Panc1 (cell line): Measurements from ENCODE around the gene KLHL24. TPM values are rescaled to one million over a fixed set of nuclear protein-coding genes. Genes with fewer than 3 reads are reported as not detected.

Source experiments
- ATAC-seq: fragments of 200-7000 bp; cut with Tn5 transposase; 2 replicates; pipeline ENCODE4 v1.9.1; 2020; ENCODE audit warnings: mild to moderate bottlenecking, moderate library complexity
- BruUV-seq: library from RNA; stranded (reverse); fragments of 400-500 nt; replicated peaks from 2 replicates; lab custom pipeline; 2021; lab: Mats Ljungman, UMichigan
- CTCF ChIA-PET: fragments of 300-600 bp; sonication (Branson Sonifier 250); formaldehyde crosslinking; loops from one replicate; lab custom pipeline; 2022; ENCODE audit warnings: antibody characterized with exemption; lab: Charles Lee
- POLR2A ChIA-PET: fragments of 300-600 bp; sonication (Branson Sonifier 250); formaldehyde crosslinking; loops from one replicate; lab custom pipeline; 2022; ENCODE audit warnings: antibody characterized with exemption; lab: Charles Lee
- DNase-seq: peaks from one replicate; pipeline ENCODE4 v3.0.0-alpha.2; 2010; ENCODE audit warnings: low read depth, low spot score
- H3K27ac ChIP-seq: 2 replicates; pipeline ENCODE4 v1.5.1; 2011; ENCODE audit warnings: mild to moderate bottlenecking, low read length, inconsistent platforms
- H3K27me3 ChIP-seq: fragments of 200-500 bp; sonication (Bioruptor generic); 2 replicates; pipeline ENCODE4 v1.6.0; 2014; ENCODE audit warnings: low read length, inconsistent platforms; ENCODE audit not compliant: control insufficient read depth, insufficient read depth
- H3K36me3 ChIP-seq: fragments of 200-500 bp; sonication (Bioruptor generic); 2 replicates; pipeline ENCODE4 v1.5.1; 2014; ENCODE audit warnings: inconsistent platforms, mild to moderate bottlenecking, low read length, moderate library complexity; ENCODE audit not compliant: control insufficient read depth, insufficient read depth
- H3K4me1 ChIP-seq: 2 replicates; pipeline ENCODE4 v1.5.1; 2011; ENCODE audit warnings: inconsistent platforms, mild to moderate bottlenecking, low read length, moderate library complexity; ENCODE audit not compliant: control insufficient read depth, insufficient read depth
- H3K4me3 ChIP-seq, 2 experiments: 2 replicates each; pipeline ENCODE4 v1.5.1; 2011 to 2012; ENCODE audit warnings: low read depth in 2 of 2, low read length in 2 of 2, mild to moderate bottlenecking in 2 of 2, inconsistent platforms in 1 of 2, moderate library complexity in 1 of 2
- H3K9me3 ChIP-seq: fragments of 200-500 bp; sonication (Bioruptor generic); 2 replicates; pipeline ENCODE4 v1.5.1; 2014; ENCODE audit warnings: low read depth, mild to moderate bottlenecking, inconsistent platforms, low read length, moderate library complexity; ENCODE audit not compliant: control insufficient read depth, insufficient read depth
- POLR2AphosphoS5 ChIP-seq: IDR thresholded peaks from 2 replicates; pipeline ENCODE4 v1.6.1; 2012; ENCODE audit warnings: mild to moderate bottlenecking, low read depth, low read length, moderate library complexity
- SIN3A ChIP-seq: IDR thresholded peaks from 2 replicates; pipeline ENCODE4 v1.6.1; 2012; ENCODE audit warnings: low read depth, mild to moderate bottlenecking, low read length, moderate library complexity, borderline replicate concordance; ENCODE audit not compliant: insufficient read depth
- TCF7L2 ChIP-seq: IDR thresholded peaks from 2 replicates; pipeline ENCODE4 v1.6.1; 2011; ENCODE audit warnings: mild to moderate bottlenecking, low read depth, low read length, inconsistent platforms
- in situ Hi-C: cut with HindIII; loops from 2 replicates; pipeline ENCODE4 v1.10.0; 2016; ENCODE audit warnings: low sequenced_read_pairs, low pct_unique_long_range_greater_than_20kb
- intact Hi-C: fragments of 100-400 bp; cut with micrococcal nuclease; formaldehyde crosslinking; loops from one replicate; pipeline ENCODE4 v1.10.0; 2022; ENCODE audit not compliant: unreplicated experiment
- total RNA-seq: library from RNA; stranded (reverse); gene quantifications from one replicate; pipeline ENCODE4 v1.2.1, GENCODE V29; 2021; ENCODE audit not compliant: unreplicated experiment
- TF ChIP-seq, protein P1 (sequence below), 2 experiments: IDR thresholded peaks; 2 replicates each; pipeline ENCODE4 v1.6.1; 2011 to 2012; ENCODE audit warnings: low read depth in 2 of 2, control low read depth in 1 of 2, low read length in 1 of 2, mild to moderate bottlenecking in 1 of 2, moderate library complexity in 1 of 2; ENCODE audit not compliant: insufficient read depth in 1 of 2
- TF ChIP-seq, protein P2 (sequence below): fragments of 450-650 bp; IDR thresholded peaks from 2 replicates; pipeline ENCODE4 v1.5.1; 2017; ENCODE audit warnings: mild to moderate bottlenecking

KLHL24 gene
- total RNA-seq, 1 experiment from 2014 or later, result 42.0 TPM

DNA sequence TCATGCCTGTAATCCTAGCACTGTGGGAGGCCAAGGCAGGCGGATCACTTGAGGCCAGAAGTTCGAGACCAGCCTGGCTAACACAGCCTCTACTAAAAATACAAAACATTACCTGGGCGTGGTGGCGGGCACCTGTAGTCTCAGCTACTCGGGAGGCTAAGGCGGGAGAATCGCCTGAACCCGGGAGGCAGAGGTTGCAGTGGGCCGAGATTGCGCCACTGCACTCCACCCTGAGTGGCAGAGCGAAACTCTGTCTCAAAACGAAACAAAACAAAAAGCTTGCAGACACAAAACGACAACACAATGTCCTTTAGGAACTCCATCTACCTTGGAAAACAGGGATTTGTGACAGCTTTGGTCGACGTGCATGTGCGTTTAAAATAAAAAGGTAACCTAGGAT lies 716 bp upstream of the KLHL24 start:
- H3K27ac ChIP-seq, result peak overlapping the region; percentile 82
- H3K9me3 ChIP-seq, result no peaks in the 10 kb centered on the region
- ATAC-seq (no peak), DNase-seq (no peak)
- TF ChIP-seq, protein P1, sequence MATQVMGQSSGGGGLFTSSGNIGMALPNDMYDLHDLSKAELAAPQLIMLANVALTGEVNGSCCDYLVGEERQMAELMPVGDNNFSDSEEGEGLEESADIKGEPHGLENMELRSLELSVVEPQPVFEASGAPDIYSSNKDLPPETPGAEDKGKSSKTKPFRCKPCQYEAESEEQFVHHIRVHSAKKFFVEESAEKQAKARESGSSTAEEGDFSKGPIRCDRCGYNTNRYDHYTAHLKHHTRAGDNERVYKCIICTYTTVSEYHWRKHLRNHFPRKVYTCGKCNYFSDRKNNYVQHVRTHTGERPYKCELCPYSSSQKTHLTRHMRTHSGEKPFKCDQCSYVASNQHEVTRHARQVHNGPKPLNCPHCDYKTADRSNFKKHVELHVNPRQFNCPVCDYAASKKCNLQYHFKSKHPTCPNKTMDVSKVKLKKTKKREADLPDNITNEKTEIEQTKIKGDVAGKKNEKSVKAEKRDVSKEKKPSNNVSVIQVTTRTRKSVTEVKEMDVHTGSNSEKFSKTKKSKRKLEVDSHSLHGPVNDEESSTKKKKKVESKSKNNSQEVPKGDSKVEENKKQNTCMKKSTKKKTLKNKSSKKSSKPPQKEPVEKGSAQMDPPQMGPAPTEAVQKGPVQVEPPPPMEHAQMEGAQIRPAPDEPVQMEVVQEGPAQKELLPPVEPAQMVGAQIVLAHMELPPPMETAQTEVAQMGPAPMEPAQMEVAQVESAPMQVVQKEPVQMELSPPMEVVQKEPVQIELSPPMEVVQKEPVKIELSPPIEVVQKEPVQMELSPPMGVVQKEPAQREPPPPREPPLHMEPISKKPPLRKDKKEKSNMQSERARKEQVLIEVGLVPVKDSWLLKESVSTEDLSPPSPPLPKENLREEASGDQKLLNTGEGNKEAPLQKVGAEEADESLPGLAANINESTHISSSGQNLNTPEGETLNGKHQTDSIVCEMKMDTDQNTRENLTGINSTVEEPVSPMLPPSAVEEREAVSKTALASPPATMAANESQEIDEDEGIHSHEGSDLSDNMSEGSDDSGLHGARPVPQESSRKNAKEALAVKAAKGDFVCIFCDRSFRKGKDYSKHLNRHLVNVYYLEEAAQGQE (IDR thresholded peaks at IDR 0.05; ENCODE audit: insufficient read depth in 1 of 2, low read depth in 2 of 2, low read length in 1 of 2), result no peak
- TF ChIP-seq TCF7L2, result no peak
- TF ChIP-seq POLR2AphosphoS5, result no peak
- peaks cover 16% of the 10 kb centered on the region for H3K4me1 ChIP-seq
- H3K27me3 ChIP-seq, result no peaks in the 10 kb centered on the region
- CTCF ChIA-PET, result interaction anchor here (1.1 kb wide), 1 partner anchor 12 kb away, joined by 3 read pairs; no protein-coding TSS in a partner anchor
- BruUV-seq, result no TSS peak
- POLR2A ChIA-PET, result interaction anchor here (0.7 kb wide), 2 partner anchors 74 to 372 kb away, joined by 4 to 5 read pairs; no protein-coding TSS in a partner anchor
- H3K4me3 ChIP-seq, result peak overlapping the region; percentile 74 to 87
- no peaks in the 10 kb centered on the region for H3K36me3 ChIP-seq
- in situ Hi-C loops, result no loop called here
- intact Hi-C loops, result loop anchor here (5.0 kb wide), 2 partner anchors 63 to 133 kb away; partner anchors contain the start of gene YEATS2

- TF ChIP-seq SIN3A (no peak), TCF7L2 (no peak), POLR2AphosphoS5 (no peak)
- TF ChIP-seq, protein P2, sequence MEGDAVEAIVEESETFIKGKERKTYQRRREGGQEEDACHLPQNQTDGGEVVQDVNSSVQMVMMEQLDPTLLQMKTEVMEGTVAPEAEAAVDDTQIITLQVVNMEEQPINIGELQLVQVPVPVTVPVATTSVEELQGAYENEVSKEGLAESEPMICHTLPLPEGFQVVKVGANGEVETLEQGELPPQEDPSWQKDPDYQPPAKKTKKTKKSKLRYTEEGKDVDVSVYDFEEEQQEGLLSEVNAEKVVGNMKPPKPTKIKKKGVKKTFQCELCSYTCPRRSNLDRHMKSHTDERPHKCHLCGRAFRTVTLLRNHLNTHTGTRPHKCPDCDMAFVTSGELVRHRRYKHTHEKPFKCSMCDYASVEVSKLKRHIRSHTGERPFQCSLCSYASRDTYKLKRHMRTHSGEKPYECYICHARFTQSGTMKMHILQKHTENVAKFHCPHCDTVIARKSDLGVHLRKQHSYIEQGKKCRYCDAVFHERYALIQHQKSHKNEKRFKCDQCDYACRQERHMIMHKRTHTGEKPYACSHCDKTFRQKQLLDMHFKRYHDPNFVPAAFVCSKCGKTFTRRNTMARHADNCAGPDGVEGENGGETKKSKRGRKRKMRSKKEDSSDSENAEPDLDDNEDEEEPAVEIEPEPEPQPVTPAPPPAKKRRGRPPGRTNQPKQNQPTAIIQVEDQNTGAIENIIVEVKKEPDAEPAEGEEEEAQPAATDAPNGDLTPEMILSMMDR, result no peak
- TF ChIP-seq, protein P1 (IDR thresholded peaks at IDR 0.05; ENCODE audit: insufficient read depth in 1 of 2, low read depth in 2 of 2, low read length in 1 of 2), result no peak
- no TSS peak for BruUV-seq
- in situ Hi-C loops, result no loop called here
- Histone ChIP-seq H3K4me3 (peak overlapping the region; percentile 74 to 87), H3K27ac (peak overlapping the region; percentile 82), H3K9me3 (no peaks in the 10 kb centered on the region), H3K36me3 (no peaks in the 10 kb centered on the region), H3K27me3 (no peaks in the 10 kb centered on the region), H3K4me1 (peaks cover 16% of the 10 kb centered on the region)
- ATAC-seq (peak; percentile 2; the same call in 1 of the 2 replicates), DNase-seq (no peak)
- CTCF ChIA-PET, result interaction anchor here (1.1 kb wide), 1 partner anchor 12 kb away, joined by 3 read pairs; no protein-coding TSS in a partner anchor
- POLR2A ChIA-PET, result no interaction called here
- intact Hi-C loops, result loop anchor here (5.0 kb wide), 2 partner anchors 62 to 132 kb away; partner anchors contain the start of gene YEATS2
These were observed 354 bp upstream of the KLHL24 start for GRCh38 chr3:183635107-183635430.
